ENCODE data around the gene ABHD11. TPM values are rescaled to one million over a fixed set of nuclear protein-coding genes. Genes with fewer than 3 reads are reported as not detected.

Gene ABHD11
- total RNA-seq, 4 donors from 2014 or later: 39.5 to 75.8 (median 67.1) TPM

GRCh38 chr7:73712773-73713172, 25.8 kb downstream of the ABHD11 start:
- TF ChIP-seq, protein P1, sequence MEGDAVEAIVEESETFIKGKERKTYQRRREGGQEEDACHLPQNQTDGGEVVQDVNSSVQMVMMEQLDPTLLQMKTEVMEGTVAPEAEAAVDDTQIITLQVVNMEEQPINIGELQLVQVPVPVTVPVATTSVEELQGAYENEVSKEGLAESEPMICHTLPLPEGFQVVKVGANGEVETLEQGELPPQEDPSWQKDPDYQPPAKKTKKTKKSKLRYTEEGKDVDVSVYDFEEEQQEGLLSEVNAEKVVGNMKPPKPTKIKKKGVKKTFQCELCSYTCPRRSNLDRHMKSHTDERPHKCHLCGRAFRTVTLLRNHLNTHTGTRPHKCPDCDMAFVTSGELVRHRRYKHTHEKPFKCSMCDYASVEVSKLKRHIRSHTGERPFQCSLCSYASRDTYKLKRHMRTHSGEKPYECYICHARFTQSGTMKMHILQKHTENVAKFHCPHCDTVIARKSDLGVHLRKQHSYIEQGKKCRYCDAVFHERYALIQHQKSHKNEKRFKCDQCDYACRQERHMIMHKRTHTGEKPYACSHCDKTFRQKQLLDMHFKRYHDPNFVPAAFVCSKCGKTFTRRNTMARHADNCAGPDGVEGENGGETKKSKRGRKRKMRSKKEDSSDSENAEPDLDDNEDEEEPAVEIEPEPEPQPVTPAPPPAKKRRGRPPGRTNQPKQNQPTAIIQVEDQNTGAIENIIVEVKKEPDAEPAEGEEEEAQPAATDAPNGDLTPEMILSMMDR (IDR thresholded peaks at IDR 0.05): no peak
- TF ChIP-seq POLR2A (IDR thresholded peaks at IDR 0.05): no peak
- no peak for DNase-seq
- H3K4me3 ChIP-seq (replicated peaks in 1 of 3): no peak overlapping the region
- H3K9me3 ChIP-seq: no peaks in the 10 kb centered on the region
- intact Hi-C loops (cut with DNase I): loop anchor here (5.0 kb wide), 1 partner anchor 95 kb away; no protein-coding TSS in a partner anchor
- no peaks in the 10 kb centered on the region for H3K36me3 ChIP-seq
- peaks cover 0 to 1% of the 10 kb centered on the region in 2 donors for H3K4me1 ChIP-seq
- no peak overlapping the region for H3K27ac ChIP-seq
- no peaks in the 10 kb centered on the region for H3K27me3 ChIP-seq
- 92 to 100% methylated on average over 1 of the region's 1 CpG for WGBS, 2 donors

GRCh38 chr7:73708961-73709549, 29.5 kb downstream of the ABHD11 start:
- Histone ChIP-seq H3K9me3 (no peaks in the 10 kb centered on the region), H3K4me3 (replicated peaks in 1 of 3) (no peak overlapping the region), H3K4me1 (no peaks in the 10 kb centered on the region), H3K36me3 (no peaks in the 10 kb centered on the region), H3K27ac (no peak overlapping the region), H3K27me3 (no peaks in the 10 kb centered on the region)
- no peak for DNase-seq
- intact Hi-C loops (cut with DNase I): no loop called here
- TF ChIP-seq POLR2A (IDR thresholded peaks at IDR 0.05): no peak
- TF ChIP-seq, protein P1 (IDR thresholded peaks at IDR 0.05): no peak
- 94 to 98% methylated on average over 8 to 15 of the region's 16 CpGs for WGBS, 2 donors

DNA sequence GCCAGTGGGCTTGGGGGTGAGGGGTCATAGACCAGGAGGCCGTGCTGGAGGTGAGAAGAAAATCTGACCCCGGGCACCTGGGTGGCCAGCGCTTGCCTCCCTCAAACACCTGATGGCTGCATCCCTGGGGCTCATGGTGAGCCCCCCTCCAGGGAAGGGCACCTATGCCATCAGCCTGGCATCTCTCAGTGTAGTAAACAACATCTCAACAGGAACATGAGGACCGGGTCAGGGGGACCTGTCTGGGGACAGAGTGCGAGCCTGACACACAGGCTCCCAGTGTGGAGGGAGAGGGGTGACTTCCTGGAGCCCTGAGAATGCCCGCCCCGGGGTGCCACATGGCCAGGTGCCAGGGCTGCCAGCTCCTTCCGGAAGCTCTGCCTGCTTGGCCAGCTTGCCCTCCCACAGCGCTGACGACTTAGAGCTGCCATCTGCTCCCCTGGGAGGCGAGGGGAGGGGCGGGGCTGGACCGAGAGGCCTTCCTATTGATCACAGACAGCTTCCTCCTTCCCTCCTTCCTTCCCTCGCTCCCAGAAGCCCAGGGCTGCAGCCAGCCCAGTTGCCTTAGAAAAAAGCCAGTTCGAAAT, 31.5 kb downstream of the ABHD11 start:
- TF ChIP-seq, protein P1 (IDR thresholded peaks at IDR 0.05): no peak
- no peak for TF ChIP-seq POLR2A (IDR thresholded peaks at IDR 0.05)
- Histone ChIP-seq H3K27me3 (no peaks in the 10 kb centered on the region), H3K4me3 (replicated peaks in 1 of 3) (no peak overlapping the region), H3K36me3 (no peaks in the 10 kb centered on the region), H3K27ac (no peak overlapping the region), H3K4me1 (no peaks in the 10 kb centered on the region), H3K9me3 (no peaks in the 10 kb centered on the region)
- 78 to 89% methylated on average over 8 to 14 of the region's 15 CpGs for WGBS, 2 donors
- intact Hi-C loops (cut with DNase I): no loop called here
- DNase-seq: peak; percentile 20 to 30

DNA sequence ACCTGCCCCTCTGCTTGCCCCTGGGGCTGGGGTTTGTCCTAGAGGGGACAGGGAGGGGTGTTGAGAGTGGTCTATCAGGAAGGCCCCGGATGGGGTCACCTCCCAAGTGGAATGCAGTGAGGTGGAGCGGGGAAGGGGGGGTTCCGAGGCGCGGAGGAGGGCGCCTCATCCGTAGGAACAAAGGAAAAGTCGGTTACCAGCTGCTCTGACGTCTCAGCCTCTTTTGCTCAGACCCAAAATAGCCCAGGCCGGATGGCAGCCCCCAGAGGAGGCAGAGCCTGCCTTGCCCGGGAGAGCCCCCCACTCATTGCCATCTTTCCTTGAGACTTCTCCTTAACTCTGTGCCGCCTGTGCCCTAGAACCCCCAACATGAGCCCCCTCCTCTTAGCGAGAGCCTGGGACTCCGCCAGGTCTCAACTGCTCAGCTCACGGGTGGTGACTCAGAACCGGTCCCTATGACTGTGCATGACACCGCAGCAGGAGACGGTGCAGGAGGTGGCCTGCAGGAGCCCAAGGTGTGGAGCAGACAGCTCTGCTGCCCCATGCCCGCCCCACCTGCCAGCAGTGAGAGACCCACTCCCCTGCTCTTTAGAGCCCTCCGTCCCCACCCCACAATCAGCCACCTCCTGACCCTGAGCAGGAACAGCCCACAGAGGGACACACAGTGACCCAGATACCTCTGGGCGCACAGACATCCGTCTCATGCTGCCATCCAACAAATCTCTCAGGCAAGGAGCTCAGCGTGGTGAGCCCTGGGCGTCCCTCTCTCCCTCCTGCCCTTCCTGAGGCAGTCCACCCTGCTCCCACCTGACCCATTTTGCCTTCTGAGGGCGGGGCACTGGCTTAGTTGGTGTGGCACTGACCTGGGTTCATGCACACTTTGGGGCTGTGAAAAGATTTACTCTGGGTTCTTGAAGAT, 32.2 kb downstream of the ABHD11 start:
- Histone ChIP-seq H3K4me3 (replicated peaks in 1 of 3) (no peak overlapping the region), H3K9me3 (no peaks in the 10 kb centered on the region), H3K27ac (no peak overlapping the region), H3K36me3 (no peaks in the 10 kb centered on the region), H3K27me3 (no peaks in the 10 kb centered on the region), H3K4me1 (no peaks in the 10 kb centered on the region)
- 84 to 90% methylated on average over 18 to 25 of the region's 25 CpGs for WGBS, 2 donors
- TF ChIP-seq POLR2A (IDR thresholded peaks at IDR 0.05): no peak
- TF ChIP-seq, protein P1 (IDR thresholded peaks at IDR 0.05): no peak
- no peak for DNase-seq
- intact Hi-C loops (cut with DNase I): no loop called here

Data from thyroid gland (tissue), 4 donors.